GM18505 (cell line): Measurements from ENCODE around the gene ANAPC2.

Source experiments
- ATAC-seq: cut with Tn5 transposase; IDR thresholded peaks from one replicate; pipeline ENCODE4 v1.9.1; 2021; ENCODE audit not compliant: unreplicated experiment
- POLR2A ChIP-seq: IDR thresholded peaks from 4 replicates; pipeline ENCODE4 v1.6.1; 2011; ENCODE audit warnings: borderline replicate concordance; ENCODE audit not compliant: insufficient read depth, insufficient read length; ENCODE audit errors: extremely low read depth

The ANAPC2 gene

DNA sequence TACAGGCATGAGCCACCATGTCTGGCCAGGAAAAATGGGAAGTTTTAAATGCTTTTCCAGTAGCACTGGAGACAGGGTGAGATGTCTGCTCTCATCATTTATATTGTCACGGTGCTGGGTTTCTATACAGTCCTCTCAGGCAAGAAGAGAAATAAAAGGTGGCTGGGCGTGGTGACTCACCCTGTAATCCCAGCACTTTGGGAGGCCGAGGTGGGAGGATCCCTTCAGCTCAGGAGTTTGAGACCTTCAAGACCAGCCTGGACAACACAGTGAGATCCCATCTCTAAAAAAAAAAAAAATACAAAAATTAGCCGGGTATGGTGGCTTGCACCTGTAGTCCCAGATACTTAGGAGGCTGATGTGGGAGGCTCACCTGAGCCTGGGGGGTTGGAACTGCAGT, 54.2 kb downstream of the ANAPC2 start:
- no peak for TF ChIP-seq POLR2A
- no peak for ATAC-seq

DNA sequence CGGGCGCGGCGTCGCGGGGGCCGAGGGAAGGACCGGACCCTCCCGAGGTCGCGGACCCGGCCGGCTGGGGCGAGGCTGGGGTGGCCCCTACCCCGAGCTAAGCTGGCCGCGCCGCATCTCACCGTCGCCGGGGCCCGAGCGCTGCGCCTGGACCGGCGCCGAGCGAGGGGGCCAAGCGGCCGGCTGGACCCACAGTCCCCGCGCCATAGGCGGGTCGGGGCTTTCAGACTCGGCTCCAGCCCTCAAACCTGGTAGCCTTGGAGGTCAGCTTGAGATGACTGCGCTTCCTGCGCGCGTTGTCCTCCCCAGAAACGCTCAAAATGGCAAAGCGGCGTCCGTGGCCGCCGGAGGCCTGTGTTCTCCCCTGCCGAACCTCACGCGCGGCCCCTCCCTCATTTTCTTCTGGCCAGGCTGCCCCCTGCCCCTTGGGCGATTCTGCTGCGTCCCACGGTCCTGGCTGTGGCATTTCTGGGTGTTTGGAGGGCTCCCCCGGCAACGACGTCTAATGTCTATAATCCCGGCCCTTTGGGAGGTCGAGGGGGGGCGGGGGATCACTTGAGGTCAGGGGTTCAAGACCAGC, 58.1 kb downstream of the ANAPC2 start:
- ATAC-seq = no peak
- TF ChIP-seq POLR2A = no peak

DNA sequence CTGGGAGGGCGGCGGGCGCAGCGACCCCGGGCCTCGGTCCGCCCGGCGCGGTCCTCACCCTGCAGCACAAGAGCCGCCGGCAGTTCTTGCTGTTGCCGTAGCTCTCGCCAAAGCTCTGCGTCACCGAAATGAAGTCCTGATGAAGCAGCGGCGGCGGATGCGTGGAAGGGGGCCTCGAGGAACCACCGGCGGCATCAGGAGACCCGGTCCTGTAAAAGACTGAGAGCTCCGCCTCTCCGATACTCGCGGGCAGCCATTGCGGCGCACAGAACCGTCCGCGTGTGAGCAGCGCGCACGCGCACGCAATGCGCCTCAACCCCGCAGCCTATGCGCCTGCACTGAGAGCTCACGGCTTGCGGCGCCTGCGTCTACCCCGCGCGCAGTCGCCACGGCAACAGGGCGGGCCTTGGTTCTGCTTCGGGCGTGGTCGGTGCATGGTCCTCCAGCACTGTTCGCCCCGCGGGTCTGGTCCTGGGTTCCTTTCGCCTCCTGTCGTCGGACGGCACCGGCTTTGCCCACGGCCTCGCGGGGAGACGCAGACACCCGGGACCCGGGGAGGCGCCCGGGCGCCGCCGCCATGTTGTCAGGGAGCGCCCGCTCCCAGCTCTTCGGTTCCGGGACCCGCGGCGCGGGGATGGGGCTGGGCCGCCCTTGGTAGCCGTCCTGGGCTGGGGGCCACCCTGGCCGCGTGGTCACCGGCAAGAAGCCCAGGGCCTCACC, 58.7 kb downstream of the ANAPC2 start:
- peak; percentile 81 for ATAC-seq
- peak; percentile 85 for TF ChIP-seq POLR2A

DNA sequence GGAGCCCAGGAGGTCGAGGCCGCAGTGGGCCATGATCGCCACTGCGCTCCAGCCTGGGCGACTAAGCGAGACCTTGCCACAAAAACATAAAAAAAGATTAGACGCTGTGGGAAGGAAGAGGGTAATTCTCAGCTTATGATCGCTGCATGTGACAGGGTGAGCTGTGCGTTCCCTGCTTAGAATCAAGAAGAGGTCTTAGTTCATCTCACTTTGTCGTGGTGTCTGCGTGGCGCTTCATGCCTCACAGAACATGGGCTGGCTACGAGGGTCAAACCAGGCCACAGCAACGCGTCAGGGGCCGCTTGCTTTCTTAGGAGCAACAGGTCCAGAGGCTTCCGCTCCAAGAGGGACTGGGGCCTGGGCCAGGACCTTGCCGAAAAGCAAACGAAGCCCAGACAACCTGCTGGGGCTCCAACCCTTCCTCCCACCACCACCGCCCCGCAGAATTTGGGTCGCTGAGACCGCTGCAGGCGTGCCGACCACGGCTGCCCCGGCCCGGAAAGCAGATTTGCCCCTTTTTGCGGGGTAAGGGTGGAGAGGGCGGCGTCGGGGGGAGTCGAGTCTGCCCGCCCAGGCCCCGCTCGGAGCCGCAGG, 59.4 kb downstream of the ANAPC2 start:
- TF ChIP-seq POLR2A = no peak
- ATAC-seq = peak; percentile 21

DNA sequence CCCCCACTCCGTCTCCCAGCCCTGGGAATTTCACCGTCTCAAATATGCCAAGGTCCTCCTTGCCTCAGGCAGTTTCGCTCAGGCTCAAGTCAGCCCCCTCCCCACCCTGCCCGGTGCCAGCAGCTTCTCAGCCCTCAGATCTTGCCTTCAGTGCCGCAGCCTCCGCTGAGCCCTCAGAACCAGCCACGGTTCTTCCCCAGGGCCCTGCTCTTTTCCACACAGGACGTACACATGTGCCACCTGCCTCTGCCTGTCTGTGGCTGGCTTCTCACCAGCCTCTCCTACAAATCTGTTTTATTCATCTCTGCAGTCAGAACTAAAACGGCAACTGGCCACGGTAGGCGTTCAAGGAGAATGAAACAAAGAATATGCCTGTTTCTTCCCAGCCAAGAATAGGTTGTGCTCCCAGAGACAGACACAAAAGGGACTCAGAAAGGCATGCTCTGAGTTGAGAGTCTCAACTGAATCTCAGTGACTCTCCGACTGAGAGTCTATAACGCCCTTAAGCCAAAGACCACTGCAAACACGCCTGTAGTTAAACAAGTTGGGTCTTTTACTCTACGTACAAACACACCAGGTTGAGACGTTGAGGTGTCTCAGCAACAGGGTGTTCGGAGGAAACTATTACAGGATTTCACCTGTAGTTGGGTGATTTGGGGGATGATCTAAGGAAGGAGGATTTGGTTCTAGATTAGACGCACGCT, 60.0 kb downstream of the ANAPC2 start:
- no peak for TF ChIP-seq POLR2A
- ATAC-seq = no peak

DNA sequence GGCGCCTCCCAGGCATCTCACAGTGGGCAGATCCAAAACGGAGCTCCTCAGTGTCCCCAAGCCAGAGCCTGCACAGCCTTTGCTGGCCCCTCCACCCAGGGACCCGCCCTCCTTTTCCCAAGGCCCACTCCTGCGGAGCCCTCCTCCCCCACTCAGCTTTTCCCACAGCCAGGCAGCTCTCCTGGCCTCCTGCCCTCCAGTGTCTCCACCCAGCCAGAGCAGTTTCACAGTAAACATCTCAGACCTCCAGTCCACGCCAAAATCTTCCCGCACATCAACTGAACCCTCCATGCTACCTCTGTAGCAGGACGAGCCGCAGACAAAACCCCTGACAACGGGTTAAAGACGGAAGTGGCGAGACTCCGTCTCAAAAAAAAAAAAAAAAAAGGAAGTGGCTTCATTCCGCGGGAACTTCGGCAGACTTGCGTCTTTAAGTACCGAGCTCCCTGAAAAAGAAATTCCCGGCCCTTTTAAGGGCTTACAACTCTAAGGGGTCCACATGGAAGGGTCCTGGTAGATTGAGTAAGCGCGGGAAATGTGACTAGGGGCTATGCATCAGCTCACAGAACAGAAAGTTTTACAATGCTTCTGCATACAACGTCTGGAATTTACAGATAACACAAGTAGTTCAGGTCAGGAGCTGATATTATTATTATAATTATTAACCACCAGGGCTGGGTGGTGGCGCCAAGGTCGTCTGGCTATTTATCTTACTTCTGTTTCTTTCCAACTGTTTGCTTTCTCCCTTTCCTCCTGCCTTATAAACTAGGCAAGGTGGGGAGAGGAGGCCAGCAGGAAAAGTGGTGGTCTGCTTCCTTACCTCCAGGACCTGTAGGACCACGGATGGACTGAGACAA, 60.8 kb downstream of the ANAPC2 start:
- TF ChIP-seq POLR2A = no peak
- no peak for ATAC-seq

DNA sequence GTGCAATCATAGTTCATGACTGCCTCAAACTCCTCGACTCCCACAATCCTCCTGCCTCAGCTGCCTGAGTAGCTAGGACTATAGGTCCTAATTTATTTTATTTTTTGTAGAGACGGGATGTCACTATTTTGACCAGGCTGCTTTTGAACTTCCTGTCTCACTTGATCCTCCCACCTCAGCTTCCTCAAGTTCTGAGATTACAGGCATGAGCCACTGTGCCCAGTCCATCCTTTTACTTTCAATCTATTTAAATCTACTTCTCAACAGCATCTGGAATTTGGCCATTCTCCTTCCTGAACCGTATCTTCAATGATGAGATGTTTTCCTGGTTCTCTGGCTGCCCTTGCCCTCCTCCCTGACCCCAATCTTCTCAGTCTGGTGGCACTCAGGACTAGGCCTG, 61.6 kb downstream of the ANAPC2 start:
- no peak for TF ChIP-seq POLR2A
- no peak for ATAC-seq
